GM12865 (cell line): ENCODE measurements around the gene FBXL12.
"Not testable (repeated sequence)": the region's sequence is repeated elsewhere in the genome, so short reads cannot be mapped to it uniquely, and the experiment has no call there.

ENCODE experiments used
- DNase-seq: peaks from one replicate; pipeline ENCODE4 v3.0.0; 2010; ENCODE audit warnings: low read depth
- H3K4me3 ChIP-seq: 2 replicates; pipeline ENCODE4 v1.5.1; 2011; ENCODE audit warnings: mild to moderate bottlenecking, low read depth, low read length, control low read depth
- TF ChIP-seq, protein P1 (sequence below): IDR thresholded peaks from 2 replicates; pipeline ENCODE4 v1.5.1; 2011; ENCODE audit warnings: low read length, control low read depth, low read depth, inconsistent platforms; ENCODE audit not compliant: insufficient read depth; ENCODE audit errors: missing control alignments

The FBXL12 gene

GRCh38 chr19:9792206-9793070 lies 26.4 kb downstream of the FBXL12 start:
- DNase-seq: peak; percentile 93
- TF ChIP-seq, protein P1, sequence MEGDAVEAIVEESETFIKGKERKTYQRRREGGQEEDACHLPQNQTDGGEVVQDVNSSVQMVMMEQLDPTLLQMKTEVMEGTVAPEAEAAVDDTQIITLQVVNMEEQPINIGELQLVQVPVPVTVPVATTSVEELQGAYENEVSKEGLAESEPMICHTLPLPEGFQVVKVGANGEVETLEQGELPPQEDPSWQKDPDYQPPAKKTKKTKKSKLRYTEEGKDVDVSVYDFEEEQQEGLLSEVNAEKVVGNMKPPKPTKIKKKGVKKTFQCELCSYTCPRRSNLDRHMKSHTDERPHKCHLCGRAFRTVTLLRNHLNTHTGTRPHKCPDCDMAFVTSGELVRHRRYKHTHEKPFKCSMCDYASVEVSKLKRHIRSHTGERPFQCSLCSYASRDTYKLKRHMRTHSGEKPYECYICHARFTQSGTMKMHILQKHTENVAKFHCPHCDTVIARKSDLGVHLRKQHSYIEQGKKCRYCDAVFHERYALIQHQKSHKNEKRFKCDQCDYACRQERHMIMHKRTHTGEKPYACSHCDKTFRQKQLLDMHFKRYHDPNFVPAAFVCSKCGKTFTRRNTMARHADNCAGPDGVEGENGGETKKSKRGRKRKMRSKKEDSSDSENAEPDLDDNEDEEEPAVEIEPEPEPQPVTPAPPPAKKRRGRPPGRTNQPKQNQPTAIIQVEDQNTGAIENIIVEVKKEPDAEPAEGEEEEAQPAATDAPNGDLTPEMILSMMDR: no peak
- peak overlapping the region; percentile 58 for H3K4me3 ChIP-seq

- H3K4me3 ChIP-seq: peak overlapping the region; percentile 58
- TF ChIP-seq, protein P1: no peak
- peak; percentile 93 for DNase-seq
Observed at GRCh38 chr19:9791552-9792205, 27.2 kb downstream of the FBXL12 start.

DNA sequence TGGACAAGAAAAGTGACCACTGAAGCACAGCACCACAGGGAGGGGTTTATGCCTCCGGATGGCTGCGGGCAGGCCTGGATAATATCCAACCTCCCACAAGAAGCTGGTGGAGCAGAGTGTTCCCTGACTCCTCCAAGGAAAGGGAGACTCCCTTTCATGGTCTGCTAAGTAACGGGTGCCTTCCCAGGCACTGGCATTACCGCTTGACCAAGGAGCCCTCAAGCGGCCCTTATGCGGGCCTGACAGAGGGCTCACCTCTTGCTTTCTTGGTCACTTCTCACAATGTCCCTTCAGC lies 27.9 kb downstream of the FBXL12 start:
- DNase-seq: not testable (repeated sequence)
- H3K4me3 ChIP-seq: peak overlapping the region; percentile 58

- not testable (repeated sequence) for DNase-seq, H3K4me3 ChIP-seq
Observed at GRCh38 chr19:9789579-9789978, 29.3 kb downstream of the FBXL12 start.

- no peak for DNase-seq
- TF ChIP-seq, protein P1: no peak
- no peak overlapping the region for H3K4me3 ChIP-seq
Observed at GRCh38 chr19:9789066-9789465, 29.8 kb downstream of the FBXL12 start.

DNA sequence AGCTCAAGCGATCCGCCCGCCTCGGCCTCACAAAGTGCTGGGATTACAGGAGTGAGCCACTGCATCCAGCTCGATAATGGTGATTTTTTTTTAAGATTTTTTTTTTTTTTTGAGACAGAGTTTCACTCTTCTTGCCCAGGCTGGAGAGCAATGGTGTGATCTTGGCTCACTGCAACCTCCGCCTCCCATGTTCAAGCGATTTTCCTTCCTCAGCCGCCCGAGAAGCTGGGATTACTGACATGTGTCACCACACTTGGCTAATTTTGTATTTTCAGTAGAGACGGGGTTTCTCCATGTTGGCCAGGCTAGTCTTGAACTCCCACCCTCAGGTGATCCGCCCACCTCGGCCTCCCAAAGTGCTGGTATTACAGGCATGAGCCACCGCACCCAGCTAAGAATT lies 30.3 kb downstream of the FBXL12 start:
- not testable (repeated sequence) for DNase-seq, H3K4me3 ChIP-seq

DNA sequence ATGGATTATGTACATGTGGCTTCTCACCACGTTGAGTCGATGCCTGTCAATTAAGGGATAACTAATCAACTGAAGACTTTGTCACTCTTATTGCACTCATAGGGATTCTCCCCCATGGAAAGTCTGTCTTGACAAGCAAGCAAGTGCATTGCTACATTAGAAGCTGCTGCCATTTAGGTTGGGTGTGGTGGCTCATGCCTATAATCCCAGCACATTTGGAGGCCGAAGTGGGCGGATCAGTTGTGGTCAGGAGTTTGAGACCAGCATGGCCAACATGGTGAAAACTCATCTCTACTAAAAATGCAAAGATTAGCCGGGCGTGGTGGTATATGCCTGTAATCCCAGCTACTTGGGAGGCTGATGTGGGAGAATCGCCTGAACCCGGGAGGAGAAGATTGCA lies 32.1 kb downstream of the FBXL12 start:
- no peak overlapping the region for H3K4me3 ChIP-seq
- TF ChIP-seq, protein P1: no peak
- no peak for DNase-seq

DNA sequence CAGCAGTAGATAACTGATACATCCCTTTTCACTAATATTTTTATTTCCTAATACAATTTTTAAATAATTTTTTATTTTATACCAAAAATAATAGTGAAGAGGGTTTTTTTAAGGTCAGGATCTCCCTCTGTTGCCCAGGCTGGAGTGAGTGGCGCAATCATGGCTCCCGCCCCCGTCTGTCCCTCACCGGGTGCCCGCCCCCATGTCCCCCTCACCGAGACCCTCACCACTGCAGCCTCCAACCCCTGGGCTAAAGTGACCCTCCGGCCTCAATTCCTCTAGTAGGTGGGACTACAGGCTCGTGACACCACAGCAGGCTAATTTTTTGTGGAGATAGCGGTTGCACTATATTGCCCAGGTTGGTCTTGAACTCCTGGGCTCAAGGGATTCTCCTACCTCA lies 32.5 kb downstream of the FBXL12 start:
- peak overlapping the region; percentile 70 for H3K4me3 ChIP-seq
- TF ChIP-seq, protein P1: no peak
- no peak for DNase-seq
